ENCODE data around the gene FSTL4.

FSTL4 gene

GRCh38 chr5:133610489-133611356 is 1.6 kb downstream of the FSTL4 start:
- DNase-seq (ENCODE audit: low read depth), result no peak

DNA sequence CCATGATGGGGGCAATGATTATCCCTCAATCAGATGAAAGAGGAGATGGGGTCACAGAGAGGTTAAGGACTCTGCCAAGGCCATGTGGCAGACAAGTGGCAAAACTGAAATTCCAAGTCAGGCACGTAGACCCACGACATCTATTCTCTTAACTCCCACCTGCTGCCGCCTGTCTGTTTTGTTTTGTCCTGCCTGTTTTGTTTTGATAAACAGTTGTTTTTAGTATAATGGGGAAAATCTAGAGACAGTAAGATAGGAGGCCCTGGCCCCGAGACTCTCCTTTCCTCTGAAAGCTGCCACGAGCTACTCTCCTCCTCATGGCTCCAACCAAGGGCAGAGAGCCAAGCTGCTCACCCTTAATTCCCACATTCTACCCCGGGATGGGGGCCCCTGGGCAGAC is 4.9 kb downstream of the FSTL4 start:
- no peak for DNase-seq (ENCODE audit: low read depth)

GRCh38 chr5:133606835-133607234 is 5.5 kb downstream of the FSTL4 start:
- DNase-seq (ENCODE audit: low read depth), result no peak

DNA sequence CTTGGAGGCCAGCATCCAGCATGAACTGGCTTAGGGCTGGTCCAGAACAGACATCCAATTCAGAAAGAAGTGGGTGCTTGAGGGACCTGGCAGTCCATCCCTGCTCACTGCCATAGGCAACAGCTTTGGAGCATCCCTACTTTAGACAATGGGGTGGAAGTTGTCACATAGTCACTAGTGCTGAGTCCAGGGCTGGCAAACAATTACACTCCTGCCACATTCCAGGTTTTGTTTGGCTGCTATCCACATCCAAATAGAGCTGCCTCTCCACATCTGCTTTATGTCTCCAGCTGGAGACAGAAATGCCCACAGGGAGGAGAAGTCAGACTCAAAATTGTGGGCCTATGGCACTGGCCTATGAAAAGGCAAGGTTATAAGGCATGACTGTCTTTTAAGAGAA is 7.0 kb downstream of the FSTL4 start:
- no peak for DNase-seq (ENCODE audit: low read depth)

GRCh38 chr5:133603711-133604110 is 8.6 kb downstream of the FSTL4 start:
- no peak for DNase-seq (ENCODE audit: low read depth)

GRCh38 chr5:133602835-133603380 is 9.4 kb downstream of the FSTL4 start:
- DNase-seq (ENCODE audit: low read depth), result no peak

DNA sequence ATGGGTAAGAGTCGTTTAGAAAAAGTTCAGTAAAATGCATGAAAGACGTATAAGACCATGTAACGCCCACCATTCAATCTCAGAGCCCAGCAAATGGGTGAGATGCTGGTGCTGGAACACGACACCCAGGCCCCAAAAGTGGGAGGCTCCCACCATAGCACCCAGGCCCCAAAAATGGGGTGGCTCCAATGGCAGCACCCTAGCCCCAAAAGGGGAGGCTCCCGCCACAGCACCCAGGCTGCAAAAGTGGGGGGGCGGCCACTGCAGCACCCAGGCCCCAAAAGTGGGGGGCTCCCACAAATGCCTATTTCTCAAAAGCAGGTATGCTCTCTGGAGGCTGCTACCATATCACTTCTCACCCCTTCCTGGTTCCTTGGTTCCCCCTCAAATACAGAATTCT is 12.7 kb downstream of the FSTL4 start:
- DNase-seq (ENCODE audit: low read depth), result no peak

DNA sequence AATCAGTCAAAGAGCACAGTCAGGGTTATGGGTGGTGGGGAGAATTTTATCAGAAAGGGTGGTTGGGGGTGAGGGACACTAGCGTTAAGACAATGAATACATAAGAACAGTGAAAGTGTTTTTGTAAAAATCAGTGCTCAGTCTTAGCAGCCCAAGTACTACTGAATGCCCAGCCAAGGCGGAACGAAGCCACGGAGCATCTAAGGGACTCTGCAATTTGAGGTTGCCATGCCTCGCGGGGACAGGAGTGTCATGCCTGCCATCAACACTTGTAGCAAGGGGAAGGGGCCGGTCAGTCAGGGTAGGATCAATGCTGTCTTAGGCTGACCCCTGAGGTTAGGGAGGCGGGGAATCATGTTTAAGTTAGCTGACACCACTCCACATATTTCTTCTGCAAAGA is 13.3 kb downstream of the FSTL4 start:
- no peak for DNase-seq (ENCODE audit: low read depth)

GRCh38 chr5:133596049-133596448 is 16.3 kb downstream of the FSTL4 start:
- no peak for DNase-seq (ENCODE audit: low read depth)

- DNase-seq (ENCODE audit: low read depth), result no peak
Observed at GRCh38 chr5:133595465-133595864, 16.9 kb downstream of the FSTL4 start.

DNA sequence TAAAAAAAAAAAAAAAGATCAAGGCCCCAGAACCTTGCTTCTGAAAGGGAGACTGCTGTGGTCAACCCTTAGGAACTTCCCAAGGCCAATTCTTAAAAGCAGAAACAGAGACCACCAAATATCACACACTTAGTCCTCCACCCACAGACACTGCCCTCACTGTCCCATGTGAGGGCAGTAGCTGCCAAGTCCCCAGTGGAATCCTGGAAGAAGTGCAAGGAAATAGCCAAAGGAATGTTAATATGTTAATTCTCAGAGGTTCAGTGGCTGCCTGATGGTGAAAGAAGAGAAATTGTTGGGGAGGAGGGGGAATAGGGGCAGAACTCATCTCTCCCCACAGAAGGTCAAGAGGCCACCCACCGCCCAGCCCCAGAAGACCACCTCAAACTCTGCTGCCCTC is 23.1 kb downstream of the FSTL4 start:
- DNase-seq (ENCODE audit: low read depth), result no peak

DNA sequence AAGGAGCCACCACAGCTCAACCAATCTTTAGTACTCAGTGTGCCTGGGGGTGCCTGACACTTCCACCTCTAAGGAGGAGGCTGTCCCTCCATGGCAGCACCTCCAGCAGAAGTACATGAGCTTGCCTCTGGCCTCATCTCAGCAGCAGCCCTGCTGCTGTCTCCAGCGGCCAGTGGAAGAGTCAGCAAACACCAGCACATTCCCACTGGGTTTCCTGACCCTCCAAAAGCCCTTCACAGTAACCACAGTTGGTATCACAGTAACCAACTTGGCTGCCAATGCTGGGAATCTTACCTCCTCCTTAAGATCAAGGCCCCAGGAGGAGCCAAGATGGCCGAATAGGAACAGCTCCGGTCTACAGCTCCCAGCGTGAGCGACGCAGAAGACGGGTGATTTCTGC is 29.4 kb downstream of the FSTL4 start:
- DNase-seq (ENCODE audit: low read depth), result no peak

GRCh38 chr5:133581918-133582317 is 30.4 kb downstream of the FSTL4 start:
- no peak for DNase-seq (ENCODE audit: low read depth)

- DNase-seq (ENCODE audit: low read depth), result no peak
Observed at GRCh38 chr5:133581348-133581747, 31.0 kb downstream of the FSTL4 start.

- no peak for DNase-seq (ENCODE audit: low read depth)
Observed at GRCh38 chr5:133580618-133581017, 31.7 kb downstream of the FSTL4 start.

- no peak for DNase-seq (ENCODE audit: low read depth)
Observed at GRCh38 chr5:133579766-133580165, 32.6 kb downstream of the FSTL4 start.

DNA sequence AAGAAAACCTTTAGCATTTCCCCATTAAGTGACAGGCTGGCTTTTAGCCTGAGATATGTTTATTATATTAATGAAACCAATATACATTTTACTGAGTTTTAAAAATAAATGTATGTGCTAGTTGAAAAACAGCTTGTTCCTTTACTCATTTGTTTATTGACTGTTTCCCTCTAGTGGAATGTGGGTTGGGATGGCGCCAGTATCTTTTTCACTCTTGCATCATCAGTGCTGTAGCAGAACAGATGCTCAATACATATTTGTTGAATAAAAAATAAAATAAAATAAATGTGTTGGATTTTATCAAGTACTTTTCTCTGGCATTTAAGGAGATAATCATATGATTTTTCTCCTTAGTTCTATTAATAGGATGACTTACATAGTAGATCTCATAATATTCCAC is 43.0 kb downstream of the FSTL4 start:
- DNase-seq (ENCODE audit: low read depth), result no peak

DNA sequence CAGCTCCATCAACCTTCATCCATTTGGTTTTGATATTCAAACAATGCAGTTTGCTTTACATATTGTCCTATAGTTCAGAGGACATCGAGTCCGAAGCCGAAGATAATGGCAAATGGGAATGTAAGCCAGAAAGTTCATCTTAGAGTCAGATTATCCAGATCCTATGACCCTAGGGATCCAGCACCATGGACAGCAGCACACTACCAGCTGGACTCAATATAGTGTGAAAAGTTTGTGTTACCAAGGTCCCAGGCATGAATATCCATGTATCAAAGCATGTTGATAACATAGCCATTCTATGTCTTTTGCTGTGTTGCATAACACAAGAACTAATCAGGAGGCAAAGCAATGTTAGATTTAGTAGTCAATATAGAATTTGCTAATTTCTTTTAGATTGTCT is 46.3 kb downstream of the FSTL4 start:
- DNase-seq (ENCODE audit: low read depth), result no peak

GRCh38 chr5:133564921-133565565 is 47.3 kb downstream of the FSTL4 start:
- no peak for DNase-seq (ENCODE audit: low read depth)

GRCh38 chr5:133562554-133562953 is 49.8 kb downstream of the FSTL4 start:
- DNase-seq (ENCODE audit: low read depth), result no peak

GRCh38 chr5:133559960-133560359 is 52.4 kb downstream of the FSTL4 start:
- DNase-seq (ENCODE audit: low read depth), result no peak

GRCh38 chr5:133556551-133556950 is 55.8 kb downstream of the FSTL4 start:
- no peak for DNase-seq (ENCODE audit: low read depth)

- no peak for DNase-seq (ENCODE audit: low read depth)
Observed at GRCh38 chr5:133554279-133554678, 58.1 kb downstream of the FSTL4 start.
